ENCODE data around the gene PYHIN1.

Gene PYHIN1

DNA sequence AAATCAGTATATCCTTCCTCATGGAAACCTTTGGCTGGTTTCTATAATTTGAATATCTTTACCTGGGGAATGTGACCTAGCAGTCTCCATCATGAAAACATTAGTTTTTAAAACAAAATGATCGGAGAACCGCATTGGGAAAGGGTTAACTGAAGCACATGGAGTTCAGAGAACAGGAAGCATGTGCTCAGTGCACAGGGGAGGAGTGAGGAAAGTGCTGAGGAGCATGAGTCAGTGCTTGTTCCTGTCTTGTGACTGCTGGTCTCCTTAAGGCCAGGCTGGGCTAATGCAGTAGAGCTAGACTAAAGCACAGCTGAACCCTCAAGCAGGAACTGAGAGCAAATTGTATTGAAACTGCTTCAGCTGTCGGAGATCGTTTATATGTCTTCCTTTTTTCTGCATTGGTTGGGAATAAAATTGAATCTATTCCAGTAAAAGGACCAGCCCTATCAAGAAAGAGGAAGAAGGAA, 84.1 kb downstream of the PYHIN1 start:
- FAIRE-seq = no peak

DNA sequence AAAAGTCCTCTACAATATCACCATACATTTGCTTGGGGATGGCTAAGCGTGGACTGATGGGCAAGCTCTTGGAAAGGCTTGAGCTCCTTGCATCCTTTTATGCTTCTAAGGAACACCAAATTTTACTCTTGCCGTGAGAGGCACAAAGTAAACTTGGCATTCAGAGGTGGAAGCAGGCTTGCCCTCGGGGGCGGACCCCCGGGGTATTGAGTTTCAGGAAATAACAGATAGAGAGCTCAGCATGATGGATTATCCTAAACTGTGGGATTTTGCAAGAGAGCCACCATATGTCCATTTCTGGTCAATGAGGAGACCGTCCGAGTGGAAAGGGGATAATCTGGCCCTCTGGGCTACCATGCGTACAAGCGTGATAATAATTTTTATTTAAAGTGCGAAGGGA, 92.4 kb downstream of the PYHIN1 start:
- FAIRE-seq = no peak

DNA sequence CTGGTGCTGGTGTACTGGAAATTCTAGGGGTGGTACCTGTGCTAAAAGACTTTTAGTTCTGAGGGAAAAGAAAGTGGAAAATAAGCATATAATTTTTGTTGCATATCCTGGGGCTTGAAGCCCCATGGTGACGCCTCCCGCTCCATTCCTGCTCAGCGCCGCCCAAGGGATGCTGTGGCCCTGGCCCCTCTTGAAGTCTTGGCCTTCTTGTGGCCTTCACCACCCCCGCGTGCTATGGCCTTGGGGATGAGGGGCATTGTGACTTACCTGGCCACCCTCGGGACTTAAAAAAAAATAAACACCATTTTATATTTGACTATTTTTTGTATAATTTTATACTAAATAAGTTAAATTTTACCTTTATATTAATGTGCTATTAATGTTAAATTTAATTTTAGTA, 93.7 kb downstream of the PYHIN1 start:
- FAIRE-seq = no peak
